Dendritic cell treated with granulocyte-macrophage colony-stimulating factor and Interleukin-4, amounts not matched to agents 40 ng/mL and 50 ng/mL, for 4 days (primary cell): Measurements from ENCODE around the gene CAPN1.
"Not testable (repeated sequence)": the region's sequence is repeated elsewhere in the genome, so short reads cannot be mapped to it uniquely, and the experiment has no call there.

Experiments used
- H3K27ac Mint-ChIP-seq: one replicate; pipeline ENCODE4 v1.8.0; 2022; ENCODE audit warnings: mild to moderate bottlenecking, mixed read lengths
- H3K27me3 Mint-ChIP-seq: one replicate; pipeline ENCODE4 v1.8.0; 2022; ENCODE audit warnings: mild to moderate bottlenecking, mixed read lengths
- H3K36me3 Mint-ChIP-seq: one replicate; pipeline ENCODE4 v1.8.0; 2022; ENCODE audit warnings: low read depth, mixed read lengths
- H3K4me1 Mint-ChIP-seq: one replicate; pipeline ENCODE4 v1.8.0; 2022; ENCODE audit warnings: low read depth, mixed read lengths
- H3K4me3 Mint-ChIP-seq: one replicate; pipeline ENCODE4 v1.8.0; 2022; ENCODE audit warnings: mild to moderate bottlenecking, moderate library complexity, mixed read lengths
- H3K9me3 Mint-ChIP-seq: one replicate; pipeline ENCODE4 v1.8.0; 2022; ENCODE audit warnings: mixed read lengths
- intact Hi-C: fragments of 100-400 bp; cut with micrococcal nuclease; formaldehyde crosslinking; loops from one replicate; pipeline ENCODE4 v1.15.0; 2022

Gene CAPN1

GRCh38 chr11:65150131-65150508, 31.6 kb upstream of the CAPN1 start:
- peaks cover 40% of the 10 kb centered on the region for H3K4me1 Mint-ChIP-seq
- not testable (repeated sequence) for H3K36me3 Mint-ChIP-seq, H3K9me3 Mint-ChIP-seq, H3K27me3 Mint-ChIP-seq
- intact Hi-C loops: loop anchor here (2.0 kb wide), 2 partner anchors 15 to 31 kb away; partner anchors contain the start of genes CAPN1 and SYVN1
- H3K4me3 Mint-ChIP-seq: peak overlapping the region; percentile 60
- peak overlapping the region; percentile 93 for H3K27ac Mint-ChIP-seq

- H3K36me3 Mint-ChIP-seq: no peaks in the 10 kb centered on the region
- intact Hi-C loops: loop anchor here (2.0 kb wide), 2 partner anchors 16 to 30 kb away; partner anchors contain the start of genes CAPN1 and SYVN1
- H3K4me1 Mint-ChIP-seq: peaks cover 40% of the 10 kb centered on the region
- H3K27me3 Mint-ChIP-seq: no peaks in the 10 kb centered on the region
- H3K9me3 Mint-ChIP-seq: no peaks in the 10 kb centered on the region
- H3K4me3 Mint-ChIP-seq: peak overlapping the region; percentile 60
- H3K27ac Mint-ChIP-seq: peak overlapping the region; percentile 93
Observed at GRCh38 chr11:65150509-65151299, 31.0 kb upstream of the CAPN1 start.

GRCh38 chr11:65151331-65151899, 30.3 kb upstream of the CAPN1 start:
- H3K27me3 Mint-ChIP-seq: no peaks in the 10 kb centered on the region
- H3K27ac Mint-ChIP-seq: peak overlapping the region; percentile 93
- no peaks in the 10 kb centered on the region for H3K9me3 Mint-ChIP-seq
- H3K4me1 Mint-ChIP-seq: peaks cover 40% of the 10 kb centered on the region
- intact Hi-C loops: loop anchor here (2.0 kb wide), 2 partner anchors 17 to 29 kb away; partner anchors contain the start of genes CAPN1 and SYVN1
- peak overlapping the region; percentile 60 for H3K4me3 Mint-ChIP-seq
- H3K36me3 Mint-ChIP-seq: no peaks in the 10 kb centered on the region

GRCh38 chr11:65152122-65152521, 29.6 kb upstream of the CAPN1 start:
- peak overlapping the region; percentile 52 for H3K4me3 Mint-ChIP-seq
- intact Hi-C loops: no loop called here
- no peaks in the 10 kb centered on the region for H3K27me3 Mint-ChIP-seq
- H3K4me1 Mint-ChIP-seq: peaks cover 46% of the 10 kb centered on the region
- no peaks in the 10 kb centered on the region for H3K36me3 Mint-ChIP-seq
- H3K9me3 Mint-ChIP-seq: no peaks in the 10 kb centered on the region
- H3K27ac Mint-ChIP-seq: peak overlapping the region; percentile 93

- Mint-ChIP-seq H3K36me3 (no peaks in the 10 kb centered on the region), H3K4me3 (no peak overlapping the region), H3K27ac (no peak overlapping the region), H3K9me3 (no peaks in the 10 kb centered on the region), H3K4me1 (peaks cover 32% of the 10 kb centered on the region), H3K27me3 (no peaks in the 10 kb centered on the region)
- intact Hi-C loops: no loop called here
Observed at GRCh38 chr11:65156256-65156655, 25.5 kb upstream of the CAPN1 start.

DNA sequence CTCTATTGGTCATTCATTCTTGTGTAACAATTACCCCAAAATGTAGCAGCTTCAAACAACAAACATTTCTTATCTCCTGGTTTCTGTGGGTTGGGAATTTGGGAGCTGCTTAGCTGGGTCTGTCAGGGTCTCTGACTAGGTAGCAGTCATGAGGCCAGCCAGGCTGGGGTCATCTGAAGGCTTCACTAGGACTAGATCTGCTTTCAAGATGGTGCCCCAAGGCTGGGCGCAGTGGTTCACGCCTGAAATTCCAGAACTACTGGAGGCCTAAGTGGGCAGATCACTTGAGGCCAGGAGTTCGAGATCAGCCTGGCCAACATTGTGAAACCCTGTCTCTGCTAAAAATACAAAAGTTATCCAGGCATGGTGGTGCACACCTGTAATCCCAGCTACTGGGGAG, 24.8 kb upstream of the CAPN1 start:
- Mint-ChIP-seq H3K27ac (peak overlapping the region; percentile 63), H3K36me3 (no peaks in the 10 kb centered on the region), H3K9me3 (no peaks in the 10 kb centered on the region), H3K4me1 (peaks cover 26% of the 10 kb centered on the region), H3K27me3 (no peaks in the 10 kb centered on the region), H3K4me3 (no peak overlapping the region)
- intact Hi-C loops: no loop called here

DNA sequence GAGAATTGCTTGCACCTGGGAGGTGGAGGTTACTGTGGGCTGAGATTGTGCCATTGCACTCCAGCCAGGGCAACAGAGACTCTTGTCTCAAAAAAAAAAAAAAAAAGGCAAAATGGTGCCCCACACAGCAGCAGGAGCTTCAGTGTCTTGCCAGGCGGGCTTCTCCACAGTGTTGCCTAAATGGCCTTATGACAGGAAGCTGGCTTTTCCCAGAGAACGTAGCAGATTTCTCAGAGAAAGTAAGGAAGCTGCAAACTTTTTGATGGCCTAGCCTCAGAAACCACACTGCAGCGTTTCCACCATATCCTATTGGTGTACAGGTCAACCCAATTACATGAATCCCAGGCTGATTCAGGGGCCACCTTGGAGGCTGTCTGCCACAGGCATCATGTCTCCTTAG, 24.4 kb upstream of the CAPN1 start:
- Mint-ChIP-seq H3K4me3 (no peak overlapping the region), H3K27ac (peak overlapping the region; percentile 63), H3K4me1 (peaks cover 22% of the 10 kb centered on the region), H3K36me3 (no peaks in the 10 kb centered on the region), H3K9me3 (no peaks in the 10 kb centered on the region), H3K27me3 (no peaks in the 10 kb centered on the region)
- intact Hi-C loops: no loop called here

GRCh38 chr11:65159012-65159411, 22.7 kb upstream of the CAPN1 start:
- Mint-ChIP-seq H3K4me3 (no peak overlapping the region), H3K9me3 (no peaks in the 10 kb centered on the region)

GRCh38 chr11:65160643-65161042, 21.1 kb upstream of the CAPN1 start:
- H3K4me3 Mint-ChIP-seq: no peak overlapping the region
- peaks cover 11% of the 10 kb centered on the region for H3K4me1 Mint-ChIP-seq
- intact Hi-C loops: no loop called here

More at GRCh38 chr11:65159012-65159411, 22.7 kb upstream of the CAPN1 start:
- Mint-ChIP-seq H3K4me1 (peaks cover 11% of the 10 kb centered on the region), H3K27ac (no peak overlapping the region), H3K27me3 (no peaks in the 10 kb centered on the region), H3K36me3 (no peaks in the 10 kb centered on the region)
- intact Hi-C loops: no loop called here

GRCh38 chr11:65163684-65164083, 18.0 kb upstream of the CAPN1 start:
- peaks cover 4% of the 10 kb centered on the region for H3K4me1 Mint-ChIP-seq
- no peaks in the 10 kb centered on the region for H3K9me3 Mint-ChIP-seq
- intact Hi-C loops: no loop called here
- no peak overlapping the region for H3K27ac Mint-ChIP-seq
- no peak overlapping the region for H3K4me3 Mint-ChIP-seq
- no peaks in the 10 kb centered on the region for H3K27me3 Mint-ChIP-seq
- no peaks in the 10 kb centered on the region for H3K36me3 Mint-ChIP-seq

More at GRCh38 chr11:65160643-65161042, 21.1 kb upstream of the CAPN1 start:
- Mint-ChIP-seq H3K36me3 (no peaks in the 10 kb centered on the region), H3K27me3 (no peaks in the 10 kb centered on the region), H3K9me3 (no peaks in the 10 kb centered on the region), H3K27ac (no peak overlapping the region)

DNA sequence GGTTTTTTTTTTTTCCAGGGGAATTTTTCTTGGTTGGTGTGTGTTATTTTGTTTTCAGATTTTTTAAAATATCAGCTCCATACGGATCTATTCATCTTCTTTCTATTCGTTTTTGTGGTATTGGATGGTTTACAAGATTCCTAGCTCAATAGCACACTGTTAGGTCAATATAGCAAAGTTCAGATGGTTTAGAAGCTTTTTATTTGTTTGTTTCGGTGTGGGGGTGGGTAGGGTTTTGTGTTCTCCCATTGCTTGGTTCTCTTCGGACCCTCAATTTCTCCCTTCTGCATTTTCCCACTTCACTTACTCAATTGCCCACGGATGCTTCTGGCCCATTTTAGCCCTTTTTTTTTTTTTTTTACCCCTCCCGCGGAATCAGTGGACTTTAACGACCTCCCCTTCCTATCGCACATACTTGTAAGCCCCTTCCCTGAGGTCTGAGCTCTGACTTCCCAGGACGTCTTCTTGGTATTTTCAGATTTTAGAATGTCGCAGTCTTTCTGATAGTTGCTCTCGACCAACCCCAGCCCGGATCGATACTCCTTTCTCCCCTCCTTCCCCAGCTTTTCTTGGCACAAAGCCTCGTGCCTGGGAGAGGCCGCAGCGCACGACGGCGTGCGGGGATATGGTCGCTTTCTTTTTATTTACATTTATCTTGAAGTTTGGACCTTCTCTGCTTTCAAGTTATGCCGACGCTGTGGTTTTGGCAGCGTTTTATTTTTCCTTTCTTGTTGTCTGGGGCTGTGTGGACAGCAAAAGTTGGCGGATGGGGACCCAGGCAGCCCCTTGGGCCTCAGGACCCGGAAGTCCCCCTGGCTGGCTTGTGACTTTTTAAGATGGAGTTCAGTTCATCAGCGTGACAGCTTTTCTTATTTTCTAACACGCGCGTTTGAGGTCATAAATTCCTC, 16.1 kb upstream of the CAPN1 start:
- intact Hi-C loops: no loop called here
- no peaks in the 10 kb centered on the region for H3K9me3 Mint-ChIP-seq
- no peaks in the 10 kb centered on the region for H3K36me3 Mint-ChIP-seq
- no peaks in the 10 kb centered on the region for H3K27me3 Mint-ChIP-seq
- peaks cover 14% of the 10 kb centered on the region for H3K4me1 Mint-ChIP-seq
- H3K27ac Mint-ChIP-seq: no peak overlapping the region
- H3K4me3 Mint-ChIP-seq: no peak overlapping the region

GRCh38 chr11:65166893-65167292, 14.8 kb upstream of the CAPN1 start:
- H3K27me3 Mint-ChIP-seq: no peaks in the 10 kb centered on the region
- no peak overlapping the region for H3K4me3 Mint-ChIP-seq
- H3K27ac Mint-ChIP-seq: no peak overlapping the region
- intact Hi-C loops: no loop called here
- H3K36me3 Mint-ChIP-seq: no peaks in the 10 kb centered on the region
- peaks cover 14% of the 10 kb centered on the region for H3K4me1 Mint-ChIP-seq
- H3K9me3 Mint-ChIP-seq: no peaks in the 10 kb centered on the region

DNA sequence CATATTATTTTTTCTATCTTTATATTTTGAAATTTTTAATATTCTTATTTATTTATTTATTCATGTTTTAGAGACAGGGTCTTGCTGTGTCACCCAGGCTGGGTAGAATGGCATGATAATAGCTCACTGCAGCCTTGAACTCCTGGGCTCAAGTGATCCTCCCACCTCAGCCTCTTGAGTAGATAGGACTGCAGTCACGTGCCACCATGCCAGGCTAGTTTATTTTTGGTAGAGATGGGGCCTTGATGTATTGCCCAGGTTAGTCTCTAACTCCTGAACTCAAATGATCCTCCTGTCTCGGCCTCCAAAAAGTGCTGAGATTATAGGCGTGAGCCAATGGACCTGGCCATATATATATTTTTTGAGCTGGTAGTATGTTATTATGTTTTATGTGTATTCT, 14.1 kb upstream of the CAPN1 start:
- intact Hi-C loops: no loop called here
- H3K27me3 Mint-ChIP-seq: peaks cover 3% of the 10 kb centered on the region
- no peaks in the 10 kb centered on the region for H3K36me3 Mint-ChIP-seq
- H3K4me1 Mint-ChIP-seq: peaks cover 14% of the 10 kb centered on the region
- no peaks in the 10 kb centered on the region for H3K9me3 Mint-ChIP-seq
- H3K27ac Mint-ChIP-seq: no peak overlapping the region
- no peak overlapping the region for H3K4me3 Mint-ChIP-seq

DNA sequence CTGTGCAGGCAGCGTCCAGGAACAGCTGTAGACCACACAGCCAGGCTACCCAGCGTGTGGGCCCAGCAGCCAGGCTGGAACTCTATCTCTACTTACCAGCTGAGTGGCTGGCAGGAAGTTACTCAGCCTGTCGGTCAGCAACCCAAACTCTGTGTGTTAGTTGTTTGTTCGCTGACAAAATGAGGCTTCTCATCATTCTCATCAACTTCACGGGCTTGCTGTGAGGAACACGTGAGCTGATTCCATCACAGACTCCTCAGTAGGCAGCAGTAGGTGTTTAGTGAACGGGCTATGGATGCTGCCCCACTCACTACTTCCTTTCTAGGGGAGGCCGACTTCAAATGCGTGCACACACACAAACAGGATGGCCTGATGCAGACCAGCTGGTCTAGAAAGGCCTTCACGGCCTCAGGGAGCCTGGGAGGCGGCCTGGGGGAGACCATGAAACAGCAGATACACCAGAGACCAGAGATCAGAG, 12.5 kb upstream of the CAPN1 start:
- Mint-ChIP-seq H3K9me3 (no peaks in the 10 kb centered on the region), H3K27me3 (peaks cover 3% of the 10 kb centered on the region), H3K4me1 (peaks cover 14% of the 10 kb centered on the region), H3K36me3 (no peaks in the 10 kb centered on the region), H3K4me3 (no peak overlapping the region), H3K27ac (peak overlapping the region; percentile 70)
- intact Hi-C loops: no loop called here
